Upper lobe of right lung (tissue), 1 donor: Measurements from ENCODE around the gene PARD3. TPM values are rescaled to one million over a fixed set of nuclear protein-coding genes. Genes with fewer than 3 reads are reported as not detected.

ENCODE experiments used
- ATAC-seq: fragments of 200-7000 bp; cut with Tn5 transposase; one replicate; pipeline ENCODE4 v1.9.1; 2020; ENCODE audit warnings: mild to moderate bottlenecking, moderate library complexity
- DNase-seq: peaks from one replicate; pipeline ENCODE4 v3.0.0-alpha.2; 2020
- H3K27ac ChIP-seq: fragments of 200-600 bp; one replicate; pipeline ENCODE4 v1.8.0; 2022
- H3K27me3 ChIP-seq: fragments of 200-600 bp; one replicate; pipeline ENCODE4 v1.8.0; 2022; ENCODE audit warnings: mild to moderate bottlenecking
- H3K36me3 ChIP-seq: fragments of 200-600 bp; one replicate; pipeline ENCODE4 v1.8.0; 2022
- H3K4me1 ChIP-seq: fragments of 200-600 bp; one replicate; pipeline ENCODE4 v1.8.0; 2022
- H3K4me3 ChIP-seq: fragments of 200-600 bp; one replicate; pipeline ENCODE4 v1.8.0; 2022; ENCODE audit warnings: mild to moderate bottlenecking
- H3K9me3 ChIP-seq: fragments of 200-600 bp; one replicate; pipeline ENCODE4 v1.8.0; 2022
- intact Hi-C: fragments of 100-400 bp; cut with DNase I; formaldehyde crosslinking; loops from one replicate; pipeline ENCODE4 v1.11.0; 2022
- total RNA-seq: library from RNA; stranded (reverse); fragmentation: NEBNext Ultra II Directional; extraction: Animal tissue kit (Norgen Biotek cat#: 25700); gene quantifications from one replicate; pipeline ENCODE4 v1.2.1, GENCODE V29; 2021
- TF ChIP-seq, protein P1 (sequence below): fragments of 200-600 bp; IDR thresholded peaks from one replicate; pipeline ENCODE4 v1.8.0; 2022; ENCODE audit warnings: antibody characterized with exemption
- donor health status: DM: no; HTN: yes; CAD: no; lungs with severe emphysema.

Gene PARD3
- total RNA-seq, 1 donor from 2014 or later = 38.5 TPM

DNA sequence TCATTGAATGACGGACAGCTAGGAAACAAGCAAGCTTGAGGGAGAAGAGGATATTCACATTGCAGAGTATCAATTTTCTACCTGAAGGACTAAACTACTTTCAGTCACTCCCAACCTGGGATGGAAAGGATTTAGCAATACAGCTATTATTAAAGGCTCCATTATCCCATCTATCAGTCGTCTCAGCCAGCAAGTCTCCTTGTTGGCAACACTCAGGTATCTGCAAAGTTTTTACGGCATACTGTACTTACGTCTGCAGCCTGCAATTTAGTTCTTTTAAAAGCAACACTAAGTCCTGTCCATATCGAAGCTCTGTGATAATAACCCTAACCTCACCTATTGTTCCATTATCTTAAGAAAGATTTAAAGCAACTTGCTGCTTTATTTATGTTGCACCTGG is 689.4 kb downstream of the PARD3 start:
- Histone ChIP-seq H3K36me3 (no peaks in the 10 kb centered on the region), H3K27ac (no peak overlapping the region), H3K27me3 (no peaks in the 10 kb centered on the region), H3K9me3 (no peaks in the 10 kb centered on the region), H3K4me1 (peaks cover 17% of the 10 kb centered on the region), H3K4me3 (no peak overlapping the region)
- DNase-seq (no peak), ATAC-seq (no peak)
- intact Hi-C loops = no loop called here
- TF ChIP-seq, protein P1, sequence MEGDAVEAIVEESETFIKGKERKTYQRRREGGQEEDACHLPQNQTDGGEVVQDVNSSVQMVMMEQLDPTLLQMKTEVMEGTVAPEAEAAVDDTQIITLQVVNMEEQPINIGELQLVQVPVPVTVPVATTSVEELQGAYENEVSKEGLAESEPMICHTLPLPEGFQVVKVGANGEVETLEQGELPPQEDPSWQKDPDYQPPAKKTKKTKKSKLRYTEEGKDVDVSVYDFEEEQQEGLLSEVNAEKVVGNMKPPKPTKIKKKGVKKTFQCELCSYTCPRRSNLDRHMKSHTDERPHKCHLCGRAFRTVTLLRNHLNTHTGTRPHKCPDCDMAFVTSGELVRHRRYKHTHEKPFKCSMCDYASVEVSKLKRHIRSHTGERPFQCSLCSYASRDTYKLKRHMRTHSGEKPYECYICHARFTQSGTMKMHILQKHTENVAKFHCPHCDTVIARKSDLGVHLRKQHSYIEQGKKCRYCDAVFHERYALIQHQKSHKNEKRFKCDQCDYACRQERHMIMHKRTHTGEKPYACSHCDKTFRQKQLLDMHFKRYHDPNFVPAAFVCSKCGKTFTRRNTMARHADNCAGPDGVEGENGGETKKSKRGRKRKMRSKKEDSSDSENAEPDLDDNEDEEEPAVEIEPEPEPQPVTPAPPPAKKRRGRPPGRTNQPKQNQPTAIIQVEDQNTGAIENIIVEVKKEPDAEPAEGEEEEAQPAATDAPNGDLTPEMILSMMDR = no peak

DNA sequence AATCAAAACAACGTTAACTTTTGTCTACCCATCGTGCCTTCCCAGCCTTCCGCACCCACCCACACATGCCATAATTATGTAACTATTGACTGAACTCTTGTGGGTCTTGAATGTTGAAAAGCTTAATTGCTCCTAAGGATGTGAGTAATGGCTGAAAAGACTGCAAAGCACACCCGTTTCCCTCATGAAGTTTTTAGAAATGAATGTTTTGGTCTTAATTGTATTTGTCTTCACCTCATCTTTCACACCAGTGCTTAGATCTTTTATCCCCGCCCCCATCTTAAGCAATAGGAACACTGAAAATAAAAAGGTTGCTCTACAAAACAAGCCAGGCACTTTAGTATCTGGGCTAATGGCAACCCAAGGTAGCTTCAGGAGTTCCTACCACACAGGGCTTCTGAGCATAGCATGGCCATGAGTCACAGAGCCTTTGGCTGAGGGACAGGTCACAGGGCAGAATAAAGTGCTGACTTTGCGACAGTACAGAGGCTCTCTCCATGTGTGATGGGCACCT is 690.5 kb downstream of the PARD3 start:
- Histone ChIP-seq H3K36me3 (no peaks in the 10 kb centered on the region), H3K4me1 (peaks cover 17% of the 10 kb centered on the region), H3K27ac (no peak overlapping the region), H3K4me3 (no peak overlapping the region), H3K9me3 (no peaks in the 10 kb centered on the region), H3K27me3 (no peaks in the 10 kb centered on the region)
- DNase-seq (no peak), ATAC-seq (peak; percentile 86)
- intact Hi-C loops = no loop called here
- TF ChIP-seq, protein P1 = no peak

DNA sequence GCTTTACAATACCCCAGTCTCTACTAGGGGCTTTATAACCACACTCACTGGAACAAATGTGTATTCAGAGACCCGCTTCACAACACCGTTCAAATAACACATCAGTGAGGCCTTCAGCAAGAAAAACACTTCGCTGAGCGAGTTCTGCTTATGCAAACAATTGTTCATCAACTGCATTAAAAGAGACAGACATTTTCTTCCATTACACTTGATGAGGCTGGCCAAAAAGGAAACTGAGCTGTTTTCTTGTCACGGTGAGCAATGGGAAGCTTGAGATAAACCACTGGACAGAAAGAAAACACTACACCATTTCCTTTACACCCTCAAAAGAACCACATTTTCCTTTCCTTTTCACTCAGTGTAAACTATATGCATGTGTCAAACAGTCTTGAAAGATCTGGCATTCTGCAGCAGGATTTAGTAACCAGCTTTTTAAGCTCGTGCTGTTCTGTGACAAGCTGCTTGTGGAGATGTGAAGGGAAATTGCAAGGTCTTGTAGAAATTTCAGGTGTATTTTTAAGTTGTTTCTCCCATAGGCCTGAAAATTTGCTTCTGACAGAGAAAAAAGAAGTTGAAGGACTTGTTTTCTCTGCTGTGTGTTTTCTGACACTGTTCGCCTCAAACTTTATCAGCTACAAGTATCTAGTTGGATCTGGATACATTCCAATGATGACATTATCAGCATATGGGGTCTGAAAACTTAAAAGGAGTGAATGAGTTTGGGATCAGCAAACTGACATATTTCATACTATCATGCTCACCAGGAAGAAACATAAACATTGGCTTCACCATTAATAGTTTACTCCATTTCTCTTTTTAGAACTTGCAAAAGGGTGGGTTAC is 693.1 kb downstream of the PARD3 start:
- Histone ChIP-seq H3K27ac (no peak overlapping the region), H3K9me3 (no peaks in the 10 kb centered on the region), H3K27me3 (no peaks in the 10 kb centered on the region), H3K4me1 (peaks cover 17% of the 10 kb centered on the region), H3K4me3 (no peak overlapping the region), H3K36me3 (no peaks in the 10 kb centered on the region)
- TF ChIP-seq, protein P1 = no peak
- ATAC-seq (no peak), DNase-seq (no peak)
- intact Hi-C loops = no loop called here

DNA sequence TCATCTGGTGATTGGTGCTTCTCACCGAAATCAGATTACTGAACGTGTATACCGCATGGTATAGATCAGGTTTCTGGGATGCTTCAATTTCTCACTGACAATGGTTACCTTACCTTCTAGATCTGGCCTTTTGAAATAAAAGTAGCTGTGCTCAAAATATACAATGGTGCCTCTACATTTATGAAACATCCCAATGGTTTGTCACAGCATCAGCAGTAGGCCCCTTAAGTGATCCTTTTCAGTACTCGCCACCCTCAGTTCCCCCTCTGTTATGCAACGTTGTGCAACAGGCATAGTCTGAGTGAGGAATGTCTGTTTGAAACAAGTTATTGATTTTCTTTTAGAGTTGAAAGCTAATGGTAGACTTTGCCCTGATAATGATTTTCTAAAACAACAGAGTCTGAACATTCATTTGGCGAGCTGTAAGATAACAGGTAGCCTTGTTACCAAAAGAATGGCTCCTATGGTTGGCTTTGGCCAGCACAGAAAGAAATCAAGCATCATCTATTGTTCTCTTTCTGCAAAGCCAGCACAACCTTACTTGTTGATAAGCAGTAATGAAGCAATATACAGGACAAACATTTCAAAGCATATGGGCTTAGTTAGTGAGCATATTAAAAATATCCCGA is 693.9 kb downstream of the PARD3 start:
- Histone ChIP-seq H3K27me3 (no peaks in the 10 kb centered on the region), H3K36me3 (no peaks in the 10 kb centered on the region), H3K4me3 (no peak overlapping the region), H3K27ac (no peak overlapping the region), H3K4me1 (peaks cover 17% of the 10 kb centered on the region), H3K9me3 (no peaks in the 10 kb centered on the region)
- intact Hi-C loops = no loop called here
- no peak for DNase-seq
- ATAC-seq = no peak
- TF ChIP-seq, protein P1 = no peak

DNA sequence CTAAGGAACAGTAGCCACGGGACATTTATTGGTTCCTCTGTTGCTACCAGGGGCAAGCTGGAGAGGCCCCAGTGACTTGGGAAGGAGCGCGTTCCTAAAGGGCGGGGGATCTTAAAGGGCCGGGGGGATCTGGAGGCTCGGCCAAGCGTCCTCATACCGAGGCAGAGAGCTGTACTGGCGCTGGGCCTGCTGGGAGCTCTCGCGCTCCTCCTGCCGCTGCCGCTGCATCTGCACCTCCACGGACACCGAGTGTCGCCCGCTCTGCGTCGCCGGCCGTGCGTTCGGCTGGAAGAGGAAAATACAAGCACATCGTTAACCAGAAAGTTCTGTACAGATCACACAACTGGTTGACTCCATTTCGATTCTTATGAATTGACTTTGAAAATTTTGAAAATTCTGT is 695.6 kb downstream of the PARD3 start:
- Histone ChIP-seq H3K9me3 (no peaks in the 10 kb centered on the region), H3K4me1 (peaks cover 17% of the 10 kb centered on the region), H3K4me3 (no peak overlapping the region), H3K36me3 (no peaks in the 10 kb centered on the region), H3K27me3 (no peaks in the 10 kb centered on the region), H3K27ac (no peak overlapping the region)
- ATAC-seq = no peak
- TF ChIP-seq, protein P1 = no peak
- no peak for DNase-seq
- intact Hi-C loops = no loop called here
